OCI-LY3 (cell line): ENCODE results near the gene PLLP.

Experiments used
- CTCF ChIP-seq: fragments of 200-600, 300-600 bp; sonication (generic); IDR thresholded peaks from 2 replicates; pipeline ENCODE4 v1.5.1; 2014; ENCODE audit warnings: antibody characterized with exemption, low read length, low read depth
- EZH2phosphoT487 ChIP-seq: fragments of 200-600 bp; shearing (Covaris generic); IDR thresholded peaks from 2 replicates; pipeline ENCODE4 v1.6.1; 2018; ENCODE audit warnings: antibody characterized with exemption, mixed run types, low read depth

GRCh38 chr16:57226701-57227621, 57.5 kb downstream of the PLLP start:
- TF ChIP-seq CTCF, result no peak
- TF ChIP-seq EZH2phosphoT487, result no peak
